ENCODE results near the gene THBD.

Gene THBD

GRCh38 chr20:23091721-23092383 is 42.4 kb upstream of the THBD start:
- H3K9ac ChIP-seq (ENCODE audit: low read depth, low read length) = no peak overlapping the region
- no peaks in the 10 kb centered on the region for H3K4me1 ChIP-seq (ENCODE audit: control insufficient read depth, insufficient read depth, low read length)
- peaks cover 50% of the 10 kb centered on the region for H3K27me3 ChIP-seq (ENCODE audit: control insufficient read depth, insufficient read depth, low read length)
- H3K4me2 ChIP-seq (ENCODE audit: low read length) = no peak overlapping the region
- H3K36me3 ChIP-seq (ENCODE audit: insufficient read depth, low read length) = no peaks in the 10 kb centered on the region
- H3K9me3 ChIP-seq (replicated peaks; ENCODE audit: low read length) = no peaks in the 10 kb centered on the region
- no peak overlapping the region for H3K4me3 ChIP-seq (ENCODE audit: low read length)

- H3K9me3 ChIP-seq (replicated peaks; ENCODE audit: low read length) = no peaks in the 10 kb centered on the region
- H3K4me1 ChIP-seq (ENCODE audit: control insufficient read depth, insufficient read depth, low read length) = no peaks in the 10 kb centered on the region
- peaks cover 50% of the 10 kb centered on the region for H3K27me3 ChIP-seq (ENCODE audit: control insufficient read depth, insufficient read depth, low read length)
- H3K4me3 ChIP-seq (ENCODE audit: low read length) = no peak overlapping the region
- H3K4me2 ChIP-seq (ENCODE audit: low read length) = no peak overlapping the region
- no peak overlapping the region for H3K9ac ChIP-seq (ENCODE audit: low read depth, low read length)
- no peaks in the 10 kb centered on the region for H3K36me3 ChIP-seq (ENCODE audit: insufficient read depth, low read length)
Measured at GRCh38 chr20:23090878-23091277, 41.4 kb upstream of the THBD start.

- Histone ChIP-seq H3K4me2 (ENCODE audit: low read length) (no peak overlapping the region), H3K4me1 (ENCODE audit: control insufficient read depth, insufficient read depth, low read length) (no peaks in the 10 kb centered on the region), H3K4me3 (ENCODE audit: low read length) (no peak overlapping the region), H3K9ac (ENCODE audit: low read depth, low read length) (no peak overlapping the region), H3K36me3 (ENCODE audit: insufficient read depth, low read length) (no peaks in the 10 kb centered on the region), H3K27me3 (ENCODE audit: control insufficient read depth, insufficient read depth, low read length) (peaks cover 50% of the 10 kb centered on the region), H3K9me3 (replicated peaks; ENCODE audit: low read length) (no peaks in the 10 kb centered on the region)
Measured at GRCh38 chr20:23090147-23090546, 40.7 kb upstream of the THBD start.

- Histone ChIP-seq H3K27me3 (ENCODE audit: control insufficient read depth, insufficient read depth, low read length) (peaks cover 39% of the 10 kb centered on the region), H3K36me3 (ENCODE audit: insufficient read depth, low read length) (no peaks in the 10 kb centered on the region), H3K4me1 (ENCODE audit: control insufficient read depth, insufficient read depth, low read length) (no peaks in the 10 kb centered on the region), H3K9ac (ENCODE audit: low read depth, low read length) (no peak overlapping the region), H3K4me2 (ENCODE audit: low read length) (no peak overlapping the region), H3K4me3 (ENCODE audit: low read length) (no peak overlapping the region), H3K9me3 (replicated peaks; ENCODE audit: low read length) (no peaks in the 10 kb centered on the region)
Measured at GRCh38 chr20:23088866-23089265, 39.4 kb upstream of the THBD start.

- Histone ChIP-seq H3K9ac (ENCODE audit: low read depth, low read length) (no peak overlapping the region), H3K9me3 (replicated peaks; ENCODE audit: low read length) (no peaks in the 10 kb centered on the region), H3K4me2 (ENCODE audit: low read length) (no peak overlapping the region), H3K27me3 (ENCODE audit: control insufficient read depth, insufficient read depth, low read length) (peaks cover 28% of the 10 kb centered on the region), H3K36me3 (ENCODE audit: insufficient read depth, low read length) (no peaks in the 10 kb centered on the region), H3K4me3 (ENCODE audit: low read length) (no peak overlapping the region), H3K4me1 (ENCODE audit: control insufficient read depth, insufficient read depth, low read length) (no peaks in the 10 kb centered on the region)
Measured at GRCh38 chr20:23087587-23088251, 38.2 kb upstream of the THBD start.

GRCh38 chr20:23086931-23087411 is 37.5 kb upstream of the THBD start:
- Histone ChIP-seq H3K36me3 (ENCODE audit: insufficient read depth, low read length) (no peaks in the 10 kb centered on the region), H3K4me3 (ENCODE audit: low read length) (no peak overlapping the region), H3K4me2 (ENCODE audit: low read length) (no peak overlapping the region), H3K9ac (ENCODE audit: low read depth, low read length) (no peak overlapping the region), H3K4me1 (ENCODE audit: control insufficient read depth, insufficient read depth, low read length) (no peaks in the 10 kb centered on the region), H3K27me3 (ENCODE audit: control insufficient read depth, insufficient read depth, low read length) (peaks cover 28% of the 10 kb centered on the region), H3K9me3 (replicated peaks; ENCODE audit: low read length) (no peaks in the 10 kb centered on the region)

- H3K9ac ChIP-seq (ENCODE audit: low read depth, low read length) = no peak within 1 kb of the TSS
- H3K4me3 ChIP-seq (ENCODE audit: low read length) = no peak within 1 kb of the TSS
- H3K4me1 ChIP-seq (ENCODE audit: control insufficient read depth, insufficient read depth, low read length) = no peaks in the 10 kb centered on the region
- no peak within 1 kb of the TSS for H3K4me2 ChIP-seq (ENCODE audit: low read length)
- peaks cover 28% of the 10 kb centered on the region for H3K27me3 ChIP-seq (ENCODE audit: control insufficient read depth, insufficient read depth, low read length)
- H3K9me3 ChIP-seq (replicated peaks; ENCODE audit: low read length) = no peaks in the 10 kb centered on the region
- H3K36me3 ChIP-seq (ENCODE audit: insufficient read depth, low read length) = no peaks in the 10 kb centered on the region
Measured at GRCh38 chr20:23086056-23086566, 36.6 kb upstream of the THBD start, which contains the start of gene CD93. CD93 (minus strand) TSS chr20:23086324; CDS start chr20:23086192, 132 bp downstream.

- Histone ChIP-seq H3K4me2 (ENCODE audit: low read length) (no peak overlapping the region), H3K36me3 (ENCODE audit: insufficient read depth, low read length) (no peaks in the 10 kb centered on the region), H3K27me3 (ENCODE audit: control insufficient read depth, insufficient read depth, low read length) (peaks cover 30% of the 10 kb centered on the region), H3K9ac (ENCODE audit: low read depth, low read length) (no peak overlapping the region), H3K4me3 (ENCODE audit: low read length) (no peak overlapping the region), H3K4me1 (ENCODE audit: control insufficient read depth, insufficient read depth, low read length) (no peaks in the 10 kb centered on the region), H3K9me3 (replicated peaks; ENCODE audit: low read length) (no peaks in the 10 kb centered on the region)
Measured at GRCh38 chr20:23085436-23086055, 36.1 kb upstream of the THBD start.

GRCh38 chr20:23084845-23085365 is 35.4 kb upstream of the THBD start:
- Histone ChIP-seq H3K36me3 (ENCODE audit: insufficient read depth, low read length) (no peaks in the 10 kb centered on the region), H3K27me3 (ENCODE audit: control insufficient read depth, insufficient read depth, low read length) (peaks cover 32% of the 10 kb centered on the region), H3K9me3 (replicated peaks; ENCODE audit: low read length) (no peaks in the 10 kb centered on the region), H3K4me3 (ENCODE audit: low read length) (no peak overlapping the region), H3K9ac (ENCODE audit: low read depth, low read length) (no peak overlapping the region), H3K4me2 (ENCODE audit: low read length) (no peak overlapping the region), H3K4me1 (ENCODE audit: control insufficient read depth, insufficient read depth, low read length) (no peaks in the 10 kb centered on the region)

GRCh38 chr20:23084282-23084844 is 34.9 kb upstream of the THBD start:
- no peaks in the 10 kb centered on the region for H3K9me3 ChIP-seq (replicated peaks; ENCODE audit: low read length)
- H3K9ac ChIP-seq (ENCODE audit: low read depth, low read length) = no peak overlapping the region
- no peaks in the 10 kb centered on the region for H3K4me1 ChIP-seq (ENCODE audit: control insufficient read depth, insufficient read depth, low read length)
- H3K4me3 ChIP-seq (ENCODE audit: low read length) = no peak overlapping the region
- no peak overlapping the region for H3K4me2 ChIP-seq (ENCODE audit: low read length)
- no peaks in the 10 kb centered on the region for H3K36me3 ChIP-seq (ENCODE audit: insufficient read depth, low read length)
- H3K27me3 ChIP-seq (ENCODE audit: control insufficient read depth, insufficient read depth, low read length) = peaks cover 37% of the 10 kb centered on the region

GRCh38 chr20:23083553-23084220 is 34.2 kb upstream of the THBD start:
- Histone ChIP-seq H3K9ac (ENCODE audit: low read depth, low read length) (no peak overlapping the region), H3K9me3 (replicated peaks; ENCODE audit: low read length) (no peaks in the 10 kb centered on the region), H3K27me3 (ENCODE audit: control insufficient read depth, insufficient read depth, low read length) (peaks cover 43% of the 10 kb centered on the region), H3K4me3 (ENCODE audit: low read length) (no peak overlapping the region), H3K36me3 (ENCODE audit: insufficient read depth, low read length) (no peaks in the 10 kb centered on the region), H3K4me1 (ENCODE audit: control insufficient read depth, insufficient read depth, low read length) (peaks cover 3% of the 10 kb centered on the region), H3K4me2 (ENCODE audit: low read length) (no peak overlapping the region)
